Heart left ventricle (tissue), 16 donors: ENCODE data around the gene CCBE1. TPM values are rescaled to one million over a fixed set of nuclear protein-coding genes. Genes with fewer than 3 reads are reported as not detected.

Experiments used
- ATAC-seq, 4 donors: fragments of 200-7000 bp; cut with Tn5 transposase; one replicate each; pipeline ENCODE4 v1.9.1; 2020 to 2022; ENCODE audit warnings: moderate library complexity in 4 of 4, mild to moderate bottlenecking in 3 of 4, moderate number of reproducible peaks in 1 of 4
- DNase-seq, 5 donors: peaks; one replicate each; pipeline ENCODE4 v3.0.0-alpha.2; 2020
- H3K27ac ChIP-seq, 12 donors: fragments of 200-600 bp; sonication (generic) in 4 of 12; one replicate each; pipeline versions ENCODE4 v1.5.0 to v1.8.0; 2016 to 2022; ENCODE audit warnings: mild to moderate bottlenecking in 2 of 12
- H3K27me3 ChIP-seq, 9 donors: fragments of 200-600 bp; sonication (generic) in 2 of 9; one replicate each; pipeline versions ENCODE4 v1.5.1 to v1.8.0; 2016 to 2022; ENCODE audit warnings: mild to moderate bottlenecking in 3 of 9
- H3K36me3 ChIP-seq, 9 donors: fragments of 200-600 bp; sonication (generic) in 2 of 9; one replicate each; pipeline versions ENCODE4 v1.5.0 to v1.8.0; 2018 to 2022; ENCODE audit warnings: mild to moderate bottlenecking in 2 of 9
- H3K4me1 ChIP-seq, 12 donors: fragments of 200-600 bp; sonication (generic) in 4 of 12; one replicate each; pipeline versions ENCODE4 v1.5.0 to v1.8.0; 2016 to 2022; ENCODE audit warnings: mild to moderate bottlenecking in 3 of 12
- H3K4me3 ChIP-seq, 12 donors: fragments of 200-600 bp; sonication (generic) in 4 of 12; one replicate each; pipeline versions ENCODE4 v1.5.0 to v1.8.0; 2017 to 2022; ENCODE audit warnings: mild to moderate bottlenecking in 9 of 12, moderate library complexity in 4 of 12
- H3K9me3 ChIP-seq, 12 donors: fragments of 200-600 bp; sonication (generic) in 4 of 12; one replicate each; pipeline versions ENCODE4 v1.5.0 to v1.8.0; 2016 to 2022; ENCODE audit warnings: mild to moderate bottlenecking in 1 of 12
- POLR2A ChIP-seq, 2 donors: fragments of 450-650 bp; IDR thresholded peaks; one replicate each; pipeline ENCODE4 v1.6.1; 2017; ENCODE audit warnings: antibody characterized with exemption in 2 of 2, mild to moderate bottlenecking in 2 of 2, moderate library complexity in 2 of 2
- WGBS, 4 donors: extraction: QIAGEN DNeasy Blood & Tissue Kit in 2 of 4; methylation state at CpG; one replicate each; pipeline versions ENCODE4 v1.1.5 to v1.1.7; 2013 to 2018; 5-methylcytosine and 5-hydroxymethylcytosine counted together
- intact Hi-C, 10 donors: fragments of 100-400 bp; cut with DNase I; formaldehyde crosslinking; loops; one replicate each; pipeline versions ENCODE4 v1.11.1 to v1.14.2; 2022
- polyA plus RNA-seq, 2 donors: library from polyadenylated mRNA; stranded (reverse); fragments of 200-250 nt; gene quantifications; one replicate each; pipeline ENCODE4 v1.2.3, GENCODE V29; 2013
- total RNA-seq, 9 donors: library from RNA; depleted of rRNA in 2 of 9; stranded (reverse); fragments of >200 nt in 2 of 9; fragmentation: NEBNext Ultra II Directional in 3 of 9; extraction: Animal tissue kit (Norgen Biotek cat#: 25700) in 3 of 9; gene quantifications; one replicate each; pipeline versions ENCODE4 v1.1.0 to v1.2.4, GENCODE V29; 2016 to 2023
- TF ChIP-seq, protein P1 (sequence below), 12 donors: fragments of 200-600 bp; sonication (generic) in 4 of 12; IDR thresholded peaks; one replicate each; pipeline versions ENCODE4 v1.5.0 to v1.8.0; 2018 to 2022; ENCODE audit warnings: antibody characterized with exemption in 12 of 12, mild to moderate bottlenecking in 5 of 12
- donor health status: ischemic (EF 13 %, LVEDD 7.1; RV severe dilation, severe dysfunction).
- donor health status: healthy with polysubstance abuse.
- donor health status: DM: no; HTN: yes; CAD: no.
- donor health status: DM: no; HTN: no; CAD: no.
- donor health status: ischemic (EF 25% LVEDD 6.9; RV normal size, moderate dysfunction).
- donor health status: ischemic (EF 25% LVEDD 5.7; RV mildly dilated, moderate dysfunction).
- donor health status: healthy.
- donor health status: DM: yes; HTN: yes; CAD: no.
- donor health status: ischemic (EF 35%, LVEDD 5.7; RV mildly dilated, moderate dysfunction).
- donor health status: nonischemic (EF 11% LVEDD 7.7; RV severe dilation, severe dysfunction).
- donor health status: DM: yes; HTN: yes; CAD: no.
- donor health status: PGD.
- donor health status: ischemic (EF 29% LVEDD 5.4; RV normal size, mild dysfunction).
- donor health status: nonischemic (EF 23%, LVEDD 6.1; RV moderate dilation, normal function).

Gene CCBE1
- total and polyA plus RNA-seq, 11 donors = 0.15 to 6.3 (median 0.74) TPM

DNA sequence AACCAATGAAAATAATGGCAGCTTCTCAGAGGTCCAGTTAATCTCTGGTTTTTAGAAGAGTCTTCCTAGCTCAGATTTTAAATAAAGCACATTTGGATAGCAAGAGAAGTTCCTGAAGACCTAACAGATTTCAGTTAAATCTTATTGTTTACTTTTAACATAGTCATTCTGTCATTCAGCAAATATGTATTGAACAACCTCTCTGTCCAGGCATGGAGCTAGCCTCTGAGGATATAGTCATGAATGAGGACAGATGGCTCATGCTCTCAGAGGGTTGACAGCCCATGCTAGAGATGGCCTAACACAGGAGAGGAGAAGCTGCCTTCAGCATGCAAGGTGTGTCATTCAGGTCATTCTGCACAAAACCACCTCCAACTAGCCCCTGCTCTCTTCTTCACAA lies 6.2 kb downstream of the CCBE1 start:
- intact Hi-C loops = loop anchor here in 6 of 10 donors (10.0 kb wide), 4 partner anchors 84 to 236 kb away; no protein-coding TSS in a partner anchor
- H3K4me3 ChIP-seq = no peak overlapping the region
- DNase-seq = no peak
- no peak for TF ChIP-seq POLR2A (IDR thresholded peaks at IDR 0.05)
- TF ChIP-seq, protein P1, sequence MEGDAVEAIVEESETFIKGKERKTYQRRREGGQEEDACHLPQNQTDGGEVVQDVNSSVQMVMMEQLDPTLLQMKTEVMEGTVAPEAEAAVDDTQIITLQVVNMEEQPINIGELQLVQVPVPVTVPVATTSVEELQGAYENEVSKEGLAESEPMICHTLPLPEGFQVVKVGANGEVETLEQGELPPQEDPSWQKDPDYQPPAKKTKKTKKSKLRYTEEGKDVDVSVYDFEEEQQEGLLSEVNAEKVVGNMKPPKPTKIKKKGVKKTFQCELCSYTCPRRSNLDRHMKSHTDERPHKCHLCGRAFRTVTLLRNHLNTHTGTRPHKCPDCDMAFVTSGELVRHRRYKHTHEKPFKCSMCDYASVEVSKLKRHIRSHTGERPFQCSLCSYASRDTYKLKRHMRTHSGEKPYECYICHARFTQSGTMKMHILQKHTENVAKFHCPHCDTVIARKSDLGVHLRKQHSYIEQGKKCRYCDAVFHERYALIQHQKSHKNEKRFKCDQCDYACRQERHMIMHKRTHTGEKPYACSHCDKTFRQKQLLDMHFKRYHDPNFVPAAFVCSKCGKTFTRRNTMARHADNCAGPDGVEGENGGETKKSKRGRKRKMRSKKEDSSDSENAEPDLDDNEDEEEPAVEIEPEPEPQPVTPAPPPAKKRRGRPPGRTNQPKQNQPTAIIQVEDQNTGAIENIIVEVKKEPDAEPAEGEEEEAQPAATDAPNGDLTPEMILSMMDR (IDR thresholded peaks at IDR 0.05) = no peak
- H3K4me1 ChIP-seq = peaks cover 0 to under 1% (median 0%) of the 10 kb centered on the region in 12 donors
- no peaks in the 10 kb centered on the region for H3K9me3 ChIP-seq
- peaks cover 0 to 24% (median 0%) of the 10 kb centered on the region in 9 donors for H3K27me3 ChIP-seq
- peak overlapping the region in 1 of 12 donors; percentile 56 for H3K27ac ChIP-seq
- H3K36me3 ChIP-seq = no peaks in the 10 kb centered on the region
- no peak for ATAC-seq

DNA sequence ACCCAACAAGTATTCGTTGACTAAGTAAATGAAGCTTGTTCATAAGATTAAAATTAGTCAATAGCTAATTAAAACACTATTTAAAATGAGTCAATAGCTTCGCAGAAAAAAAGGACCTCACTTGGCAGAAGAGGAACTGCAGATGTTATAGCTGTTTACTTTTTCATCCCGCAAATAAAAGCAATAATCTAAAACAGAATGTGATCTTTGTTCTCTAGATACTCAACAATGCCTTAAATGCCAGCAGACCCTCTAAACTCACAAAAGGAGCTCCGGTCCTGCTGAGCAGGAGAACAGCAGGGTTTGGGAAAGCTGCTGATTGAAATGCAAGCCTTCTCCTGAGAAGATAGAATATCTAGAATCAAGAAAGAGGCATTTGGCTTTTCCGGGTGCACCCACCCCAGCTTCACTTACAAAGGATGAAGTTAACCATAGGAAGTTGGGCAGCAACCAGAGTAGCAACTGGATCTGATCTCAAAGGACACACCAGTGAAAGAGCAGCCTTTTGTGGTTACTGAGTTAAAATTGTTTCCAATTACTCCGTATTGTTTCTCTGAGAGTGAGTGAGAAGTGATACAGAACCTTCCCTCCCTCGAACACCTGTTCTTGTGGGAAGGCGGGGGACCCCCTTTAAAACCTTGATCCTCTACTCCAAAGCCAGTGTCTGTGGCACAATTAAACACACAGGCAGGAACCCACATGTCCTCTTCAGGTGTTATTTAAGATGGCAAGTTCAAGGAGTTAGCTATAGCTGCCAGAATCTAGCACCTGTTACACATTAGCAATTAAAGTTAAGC lies 6.8 kb downstream of the CCBE1 start:
- WGBS, 4 donors = 48 to 51% (median 51%) methylated on average over 8 of the region's 8 CpGs
- Histone ChIP-seq H3K9me3 (no peaks in the 10 kb centered on the region), H3K4me3 (no peak overlapping the region), H3K27ac (peak overlapping the region in 1 of 12 donors; percentile 30), H3K27me3 (peaks cover 0 to 18% (median 0%) of the 10 kb centered on the region in 9 donors), H3K36me3 (no peaks in the 10 kb centered on the region), H3K4me1 (no peaks in the 10 kb centered on the region)
- DNase-seq (no peak), ATAC-seq (no peak)
- no peak for TF ChIP-seq POLR2A (IDR thresholded peaks at IDR 0.05)
- TF ChIP-seq, protein P1 (IDR thresholded peaks at IDR 0.05) = no peak
- intact Hi-C loops = loop anchor here in 6 of 10 donors (10.0 kb wide), 4 partner anchors 84 to 236 kb away; no protein-coding TSS in a partner anchor

DNA sequence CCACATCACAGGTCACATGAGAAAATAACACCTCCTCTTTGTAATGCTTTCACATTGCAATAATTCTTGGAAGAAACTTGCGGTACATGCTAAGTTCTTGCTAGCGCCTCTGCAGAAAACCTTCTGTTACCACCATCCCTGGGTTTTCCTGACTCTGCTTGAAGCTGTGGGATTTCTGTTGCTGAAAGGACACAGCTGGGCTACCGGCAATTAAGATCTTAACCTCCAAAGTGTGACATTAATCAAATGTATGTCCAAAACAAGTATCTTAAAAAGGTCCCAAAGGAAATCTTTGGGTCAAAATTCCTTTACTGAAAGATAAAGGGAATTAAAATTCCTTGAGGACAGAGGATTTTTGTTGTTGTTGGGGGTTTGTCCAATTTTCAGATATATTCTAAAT lies 7.5 kb downstream of the CCBE1 start:
- peak overlapping the region in 1 of 12 donors; percentile 30 for H3K27ac ChIP-seq
- H3K27me3 ChIP-seq = peaks cover 0 to 11% (median 0%) of the 10 kb centered on the region in 9 donors
- no peaks in the 10 kb centered on the region for H3K4me1 ChIP-seq
- no peak for ATAC-seq
- 45 to 60% (median 52%) methylated on average over 3 of the region's 3 CpGs for WGBS, 4 donors
- no peaks in the 10 kb centered on the region for H3K9me3 ChIP-seq
- DNase-seq = no peak
- H3K4me3 ChIP-seq = no peak overlapping the region
- no peaks in the 10 kb centered on the region for H3K36me3 ChIP-seq
- TF ChIP-seq, protein P1 (IDR thresholded peaks at IDR 0.05) = no peak
- no peak for TF ChIP-seq POLR2A (IDR thresholded peaks at IDR 0.05)
- intact Hi-C loops = loop anchor here in 6 of 10 donors (10.0 kb wide), 4 partner anchors 85 to 235 kb away; no protein-coding TSS in a partner anchor

DNA sequence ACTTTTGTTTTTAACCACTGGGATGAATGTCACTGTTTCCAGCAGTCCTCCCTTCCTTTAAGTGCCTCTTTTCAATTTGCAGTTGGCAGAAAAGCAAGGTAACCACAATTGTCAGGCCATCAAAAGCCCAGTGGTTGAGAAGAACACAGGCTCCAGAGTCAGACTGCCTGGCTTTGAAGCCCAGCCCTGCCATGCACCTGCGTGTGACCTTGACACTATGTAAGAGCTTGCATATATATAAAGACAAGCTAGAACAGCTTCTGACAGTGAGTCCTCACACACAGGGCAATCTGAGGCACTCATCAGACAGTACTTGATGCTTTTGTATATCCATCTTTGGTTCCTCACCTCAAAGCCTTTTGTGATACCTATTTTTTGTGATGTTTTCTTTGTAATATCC lies 11.0 kb downstream of the CCBE1 start:
- no peaks in the 10 kb centered on the region for H3K36me3 ChIP-seq
- H3K4me1 ChIP-seq = no peaks in the 10 kb centered on the region
- TF ChIP-seq, protein P1 (IDR thresholded peaks at IDR 0.05) = no peak
- TF ChIP-seq POLR2A (IDR thresholded peaks at IDR 0.05) = no peak
- WGBS, 4 donors = 69 to 78% (median 74%) methylated on average over 1 of the region's 1 CpG
- intact Hi-C loops = no loop called here
- ATAC-seq = no peak
- peak overlapping the region in 1 of 12 donors; percentile 57 for H3K27ac ChIP-seq
- no peak for DNase-seq
- no peaks in the 10 kb centered on the region for H3K9me3 ChIP-seq
- H3K4me3 ChIP-seq = no peak overlapping the region
- H3K27me3 ChIP-seq = peaks cover 0 to 11% (median 0%) of the 10 kb centered on the region in 9 donors
